Measurements from ENCODE around the gene LPIN2. TPM values are rescaled to one million over a fixed set of nuclear protein-coding genes. Genes with fewer than 3 reads are reported as not detected.
A peak's percentile ranks its signal among the peaks of the same experiment; 100 is the strongest.

LPIN2 gene
- total and polyA plus RNA-seq, 2 of the 13 experiments (the other 11 are each of a cell fraction or from before 2014, with no cell fraction given), result 46.0 to 119 TPM

DNA sequence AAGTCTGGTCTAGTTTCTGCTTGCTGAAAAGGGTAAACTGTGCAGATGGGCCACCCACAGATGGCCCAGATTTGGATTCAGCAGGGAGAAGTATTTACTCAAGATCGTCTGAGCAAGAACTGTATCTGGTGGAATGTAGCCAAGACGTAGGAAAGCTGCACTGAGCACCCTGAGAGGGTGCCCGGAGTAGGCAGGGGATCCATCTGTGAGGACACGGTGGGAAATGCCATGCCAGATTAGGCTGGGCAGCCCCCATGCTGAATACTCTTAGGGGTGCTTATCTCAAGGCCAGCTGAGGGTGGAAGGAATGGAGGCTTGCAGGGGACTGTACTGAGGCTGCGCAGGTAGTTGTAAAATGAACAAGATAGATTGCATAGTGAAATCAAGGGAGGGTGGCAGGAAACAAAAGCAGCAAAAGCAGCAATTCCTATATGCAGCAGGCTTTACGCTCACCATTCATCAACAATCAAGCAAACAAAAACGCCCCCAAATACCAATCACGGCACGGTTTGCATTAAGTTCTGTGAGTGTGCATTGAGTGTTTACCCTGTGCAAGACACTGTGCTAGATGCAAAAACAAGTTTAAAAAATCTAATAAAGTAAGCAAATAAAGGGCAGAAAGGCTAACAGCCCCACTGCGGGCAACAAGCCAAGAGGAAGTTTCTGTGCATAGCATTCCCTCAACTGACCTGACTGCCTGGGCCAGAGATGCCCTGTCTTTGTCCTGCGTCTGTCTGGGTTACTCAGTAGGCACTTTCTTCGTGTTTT, 32.2 kb upstream of the LPIN2 start:
- POLR2A ChIA-PET, result interaction anchor here (0.6 to 1.0 kb wide), 2 partner anchors 18 to 33 kb away, joined by 3 read pairs; no protein-coding TSS in a partner anchor
- CTCF ChIA-PET (ENCODE audit: low intra/inter-chr PET ratio, low total read pairs), result no interaction called here
- H3K27ac ChIP-seq (ENCODE audit: extremely low read length, insufficient read depth, low read length), result peak overlapping the region; percentile 51
- BruUV-seq (replicated peaks), result no TSS peak
- FAIRE-seq, result no peak
- H2AFZ ChIP-seq (ENCODE audit: low read length), result peak overlapping the region; percentile 23
- H3K9ac ChIP-seq (ENCODE audit: insufficient read depth, low read depth, low read length), result peak overlapping the region; percentile 41; the same call in 1 of the 2 replicates
- peak overlapping the region; percentile 46 for H3K4me2 ChIP-seq (ENCODE audit: low read depth, low read length)
- peaks cover 77% of the 10 kb centered on the region for H3K4me1 ChIP-seq (ENCODE audit: insufficient read depth, low read length)
- H4K20me1 ChIP-seq (ENCODE audit: insufficient read depth, low read length), result no peaks in the 10 kb centered on the region
- peak; percentile 58 for DNase-seq (ENCODE audit: low spot score)
- H3K9me3 ChIP-seq (ENCODE audit: low read length), result no peaks in the 10 kb centered on the region
- no peaks in the 10 kb centered on the region for H3K36me3 ChIP-seq (replicated peaks in 1 of 2; ENCODE audit: control insufficient read depth in 1 of 2, insufficient read depth in 2 of 2, low read length in 2 of 2)
- in situ Hi-C loops (cut with HindIII; ENCODE audit: extremely low pct_ligation_motif_present, low pct_unique_long_range_greater_than_20kb), result loop anchor here (25.0 kb wide), 1 partner anchor 567 kb away; no protein-coding TSS in a partner anchor
- H3K4me3 ChIP-seq (replicated peaks in 1 of 3; ENCODE audit: insufficient read depth in 1 of 3, low read depth in 2 of 3, low read length in 3 of 3), result no peak overlapping the region; a peak in 1 of 6 replicates
- H3K27me3 ChIP-seq (ENCODE audit: control insufficient read depth in 1 of 2, insufficient read depth in 2 of 2, low read length in 2 of 2), result no peaks in the 10 kb centered on the region
- peak; percentile 87 for ATAC-seq
- WGBS (ENCODE audit: low lambda C conversion rate), result 22% methylated on average over 12 of the region's 12 CpGs
- intact Hi-C loops (cut with micrococcal nuclease; ENCODE audit: unreplicated experiment), result no loop called here
- no peaks in the 10 kb centered on the region for H3K79me2 ChIP-seq (ENCODE audit: insufficient read depth, low read length)
- TF ChIP-seq SOX5 (CRISPR knock-in tag; IDR thresholded peaks at IDR 0.05; ENCODE audit: borderline replicate concordance) (peak; percentile 55; the same call in 1 of the 2 replicates), ZBTB7B (CRISPR knock-in tag; IDR thresholded peaks at IDR 0.05) (no peak), ZBTB38 (CRISPR knock-in tag; IDR thresholded peaks at IDR 0.05) (no peak; the same call in 1 of the 2 replicates), ZMAT3 (CRISPR knock-in tag; conservative IDR thresholded peaks at IDR 0.05) (0 out of 2 replicates have a peak, but pooled peaks have one; percentile 52), HDAC2 (CRISPR knock-in tag; IDR thresholded peaks at IDR 0.05) (peak; percentile 19; the same call in 1 of the 2 replicates), RBAK (CRISPR knock-in tag; IDR thresholded peaks at IDR 0.05) (no peak), ELF3 (CRISPR knock-in tag; IDR thresholded peaks at IDR 0.05) (peak; percentile 100), POLR2AphosphoS2 (IDR thresholded peaks at IDR 0.05; ENCODE audit: low read depth, low read length) (no peak), GABPA (IDR thresholded peaks at IDR 0.05; ENCODE audit: low read depth, low read length) (no peak), GABPA (CRISPR knock-in tag; IDR thresholded peaks at IDR 0.05; ENCODE audit: low read depth) (peak; percentile 59; the same call in 1 of the 2 replicates), NR2F6 (IDR thresholded peaks at IDR 0.05) (0 out of 2 replicates have a peak, but pooled peaks have one; percentile 9), NR2F6 (CRISPR knock-in tag; IDR thresholded peaks at IDR 0.05) (no peak), ZNF160 (CRISPR knock-in tag; IDR thresholded peaks at IDR 0.05) (no peak), GATAD2A (CRISPR knock-in tag; IDR thresholded peaks at IDR 0.05) (peak; percentile 25; the same call in 1 of the 2 replicates), RARA (CRISPR knock-in tag; IDR thresholded peaks at IDR 0.05) (peak; percentile 65)
- TF ChIP-seq, protein P1, sequence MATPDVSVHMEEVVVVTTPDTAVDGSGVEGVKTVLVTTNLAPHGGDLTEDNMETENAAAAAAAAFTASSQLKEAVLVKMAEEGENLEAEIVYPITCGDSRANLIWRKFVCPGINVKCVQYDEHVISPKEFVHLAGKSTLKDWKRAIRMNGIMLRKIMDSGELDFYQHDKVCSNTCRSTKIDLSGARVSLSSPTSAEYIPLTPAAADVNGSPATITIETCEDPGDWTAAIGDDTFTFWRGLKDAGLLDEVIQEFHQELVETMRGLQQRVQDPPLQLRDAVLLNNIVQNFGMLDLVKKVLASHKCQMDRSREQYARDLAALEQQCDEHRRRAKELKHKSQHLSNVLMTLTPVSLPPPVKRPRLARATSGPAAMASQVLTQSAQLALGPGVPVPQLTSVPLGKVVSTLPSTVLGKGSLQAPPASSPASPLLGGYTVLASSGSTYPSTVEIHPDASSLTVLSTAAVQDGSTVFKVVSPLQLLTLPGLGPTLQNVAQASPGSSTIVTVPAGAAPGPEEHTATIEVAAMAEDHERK (CRISPR knock-in tag; IDR thresholded peaks at IDR 0.05; ENCODE audit: low read depth), result no peak
- TF ChIP-seq, protein P2, sequence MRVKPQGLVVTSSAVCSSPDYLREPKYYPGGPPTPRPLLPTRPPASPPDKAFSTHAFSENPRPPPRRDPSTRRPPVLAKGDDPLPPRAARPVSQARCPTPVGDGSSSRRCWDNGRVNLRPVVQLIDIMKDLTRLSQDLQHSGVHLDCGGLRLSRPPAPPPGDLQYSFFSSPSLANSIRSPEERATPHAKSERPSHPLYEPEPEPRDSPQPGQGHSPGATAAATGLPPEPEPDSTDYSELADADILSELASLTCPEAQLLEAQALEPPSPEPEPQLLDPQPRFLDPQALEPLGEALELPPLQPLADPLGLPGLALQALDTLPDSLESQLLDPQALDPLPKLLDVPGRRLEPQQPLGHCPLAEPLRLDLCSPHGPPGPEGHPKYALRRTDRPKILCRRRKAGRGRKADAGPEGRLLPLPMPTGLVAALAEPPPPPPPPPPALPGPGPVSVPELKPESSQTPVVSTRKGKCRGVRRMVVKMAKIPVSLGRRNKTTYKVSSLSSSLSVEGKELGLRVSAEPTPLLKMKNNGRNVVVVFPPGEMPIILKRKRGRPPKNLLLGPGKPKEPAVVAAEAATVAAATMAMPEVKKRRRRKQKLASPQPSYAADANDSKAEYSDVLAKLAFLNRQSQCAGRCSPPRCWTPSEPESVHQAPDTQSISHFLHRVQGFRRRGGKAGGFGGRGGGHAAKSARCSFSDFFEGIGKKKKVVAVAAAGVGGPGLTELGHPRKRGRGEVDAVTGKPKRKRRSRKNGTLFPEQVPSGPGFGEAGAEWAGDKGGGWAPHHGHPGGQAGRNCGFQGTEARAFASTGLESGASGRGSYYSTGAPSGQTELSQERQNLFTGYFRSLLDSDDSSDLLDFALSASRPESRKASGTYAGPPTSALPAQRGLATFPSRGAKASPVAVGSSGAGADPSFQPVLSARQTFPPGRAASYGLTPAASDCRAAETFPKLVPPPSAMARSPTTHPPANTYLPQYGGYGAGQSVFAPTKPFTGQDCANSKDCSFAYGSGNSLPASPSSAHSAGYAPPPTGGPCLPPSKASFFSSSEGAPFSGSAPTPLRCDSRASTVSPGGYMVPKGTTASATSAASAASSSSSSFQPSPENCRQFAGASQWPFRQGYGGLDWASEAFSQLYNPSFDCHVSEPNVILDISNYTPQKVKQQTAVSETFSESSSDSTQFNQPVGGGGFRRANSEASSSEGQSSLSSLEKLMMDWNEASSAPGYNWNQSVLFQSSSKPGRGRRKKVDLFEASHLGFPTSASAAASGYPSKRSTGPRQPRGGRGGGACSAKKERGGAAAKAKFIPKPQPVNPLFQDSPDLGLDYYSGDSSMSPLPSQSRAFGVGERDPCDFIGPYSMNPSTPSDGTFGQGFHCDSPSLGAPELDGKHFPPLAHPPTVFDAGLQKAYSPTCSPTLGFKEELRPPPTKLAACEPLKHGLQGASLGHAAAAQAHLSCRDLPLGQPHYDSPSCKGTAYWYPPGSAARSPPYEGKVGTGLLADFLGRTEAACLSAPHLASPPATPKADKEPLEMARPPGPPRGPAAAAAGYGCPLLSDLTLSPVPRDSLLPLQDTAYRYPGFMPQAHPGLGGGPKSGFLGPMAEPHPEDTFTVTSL (CRISPR knock-in tag; IDR thresholded peaks at IDR 0.05; ENCODE audit: borderline replicate concordance), result 0 out of 2 replicates have a peak, but pooled peaks have one; percentile 21
- TF ChIP-seq, protein P3, sequence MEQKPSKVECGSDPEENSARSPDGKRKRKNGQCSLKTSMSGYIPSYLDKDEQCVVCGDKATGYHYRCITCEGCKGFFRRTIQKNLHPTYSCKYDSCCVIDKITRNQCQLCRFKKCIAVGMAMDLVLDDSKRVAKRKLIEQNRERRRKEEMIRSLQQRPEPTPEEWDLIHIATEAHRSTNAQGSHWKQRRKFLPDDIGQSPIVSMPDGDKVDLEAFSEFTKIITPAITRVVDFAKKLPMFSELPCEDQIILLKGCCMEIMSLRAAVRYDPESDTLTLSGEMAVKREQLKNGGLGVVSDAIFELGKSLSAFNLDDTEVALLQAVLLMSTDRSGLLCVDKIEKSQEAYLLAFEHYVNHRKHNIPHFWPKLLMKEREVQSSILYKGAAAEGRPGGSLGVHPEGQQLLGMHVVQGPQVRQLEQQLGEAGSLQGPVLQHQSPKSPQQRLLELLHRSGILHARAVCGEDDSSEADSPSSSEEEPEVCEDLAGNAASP (CRISPR knock-in tag; IDR thresholded peaks at IDR 0.05; ENCODE audit: borderline replicate concordance), result peak; percentile 77; the same call in 1 of the 2 replicates

Data from HepG2 (cell line).